Spleen (tissue), 7 donors: ENCODE results near the gene SUMO2.

ENCODE experiments used
- CTCF ChIP-seq, 11 experiments: fragments of 200-600 bp in 7 of 11; fragments of 450-650 bp in 4 of 11; sonication (generic) in 4 of 11; IDR thresholded peaks in 8 of 11; conservative IDR thresholded peaks in 3 of 11; 1 replicate in 7 of 11; 2 replicates in 4 of 11; pipeline versions ENCODE4 v1.4.0 to v1.8.0; 2016 to 2021; ENCODE audit warnings: antibody characterized with exemption in 11 of 11, inconsistent platforms in 4 of 11, mild to moderate bottlenecking in 1 of 11
- POLR2A ChIP-seq, 3 donors: fragments of 450-650 bp; IDR thresholded peaks; one replicate each; pipeline ENCODE4 v1.5.1; 2017; ENCODE audit warnings: antibody characterized with exemption in 3 of 3, mild to moderate bottlenecking in 1 of 3
- POLR2AphosphoS5 ChIP-seq, 3 donors: sonication (generic); formaldehyde crosslinking; IDR thresholded peaks; one replicate each; pipeline ENCODE4 v1.5.1; 2017; ENCODE audit warnings: antibody characterized with exemption in 3 of 3
- donor health status: DM: no; HTN: no; CAD: no; lungs with moderate emphysema.
- donor health status: DM: no; HTN: no; CAD: no.
- donor health status: DM: no; HTN: no; CAD: no.

- no peak for TF ChIP-seq CTCF (IDR thresholded peaks at IDR 0.05 in 8 of 11, conservative IDR thresholded peaks at IDR 0.05 in 3 of 11)
- no peak for TF ChIP-seq POLR2A (IDR thresholded peaks at IDR 0.05)
- TF ChIP-seq POLR2AphosphoS5 (IDR thresholded peaks at IDR 0.05), result no peak
Measured at GRCh38 chr17:75116737-75117136, 66.0 kb downstream of the SUMO2 start.
